Colon (tissue), 2 donors: Measurements from ENCODE around the gene PDZD7.
"Not testable (repeated sequence)": the region's sequence is repeated elsewhere in the genome, so short reads cannot be mapped to it uniquely, and the experiment has no call there.

Experiments
- FAIRE-seq: peaks from 2 replicates; lab custom pipeline; 2012; peaks lifted over from hg19 to GRCh38; lab: Jason Lieb, UNC
- donor health status: control.
- donor health status: control.

PDZD7 gene

DNA sequence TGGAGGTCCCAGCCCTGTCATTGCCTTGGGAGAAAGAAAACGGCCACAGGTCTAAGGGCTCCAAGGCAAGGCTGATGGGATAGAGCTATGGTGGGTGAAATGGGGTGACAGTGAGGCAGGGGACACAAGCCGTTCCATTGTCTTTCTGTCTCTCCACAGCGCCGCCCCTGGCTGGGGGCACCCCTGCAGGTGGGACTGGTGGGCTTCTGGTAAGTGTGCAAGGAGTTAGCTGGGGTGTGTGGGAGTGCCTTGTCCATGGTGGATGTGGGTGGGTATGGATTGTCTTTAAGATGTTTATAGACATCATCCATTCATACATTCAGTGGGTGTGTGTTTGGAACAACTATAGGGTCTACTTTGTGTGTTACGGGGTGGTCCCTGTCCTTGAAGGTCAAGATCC, 7.6 kb upstream of the PDZD7 start:
- no peak for FAIRE-seq

DNA sequence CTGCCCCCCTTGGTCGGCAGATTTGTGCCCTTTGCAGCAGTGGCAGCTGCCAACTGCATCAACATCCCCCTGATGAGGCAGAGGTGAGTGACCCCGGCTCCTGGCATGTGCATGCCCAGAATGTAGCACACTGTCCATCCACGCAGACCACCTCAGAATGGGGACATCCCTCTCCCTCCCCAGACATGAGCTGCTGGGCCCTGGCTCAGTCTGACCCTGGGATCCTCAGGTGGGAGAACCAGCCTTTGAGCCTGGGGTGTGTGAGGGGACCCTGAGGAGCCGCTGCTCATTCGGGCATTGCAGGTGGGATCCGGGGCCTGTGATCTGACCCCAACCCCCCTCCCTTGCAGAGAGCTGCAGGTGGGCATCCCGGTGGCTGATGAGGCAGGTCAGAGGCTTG, 5.8 kb upstream of the PDZD7 start:
- FAIRE-seq, result no peak

DNA sequence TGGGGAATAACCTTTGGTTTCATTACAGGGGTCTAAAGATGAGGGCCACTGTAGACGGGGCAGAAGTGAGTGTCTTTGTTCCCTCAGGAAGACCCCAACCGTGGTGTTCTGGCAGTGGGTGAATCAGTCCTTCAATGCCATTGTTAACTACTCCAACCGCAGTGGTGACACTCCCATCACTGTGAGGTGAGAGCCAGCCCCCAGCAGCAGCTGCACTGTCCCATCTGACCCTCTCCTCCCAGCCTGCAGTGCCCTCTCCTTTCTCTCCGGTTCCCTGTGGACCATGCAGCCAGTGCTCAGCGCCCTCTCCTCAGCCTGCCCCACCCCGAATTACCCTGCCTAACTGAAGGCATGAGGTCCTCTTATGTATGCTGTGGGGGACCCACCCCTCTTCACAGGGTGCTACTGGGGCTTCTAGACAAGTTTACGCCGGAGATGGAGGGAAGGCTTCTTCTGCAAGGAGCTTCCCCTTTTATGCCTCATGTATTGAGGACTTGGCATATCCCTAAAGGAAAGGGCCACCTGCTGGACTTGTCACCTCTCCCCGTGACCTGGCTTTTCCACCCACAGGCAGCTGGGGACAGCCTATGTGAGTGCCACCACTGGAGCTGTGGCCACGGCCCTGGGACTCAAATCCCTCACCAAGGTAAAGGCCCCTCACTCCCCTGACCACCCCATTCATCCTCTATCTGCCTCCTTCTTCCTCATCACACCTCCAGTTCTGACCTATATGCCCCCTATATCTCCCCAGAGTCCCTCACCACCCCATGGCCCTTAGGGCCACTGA, 5.2 kb upstream of the PDZD7 start:
- FAIRE-seq, result no peak

DNA sequence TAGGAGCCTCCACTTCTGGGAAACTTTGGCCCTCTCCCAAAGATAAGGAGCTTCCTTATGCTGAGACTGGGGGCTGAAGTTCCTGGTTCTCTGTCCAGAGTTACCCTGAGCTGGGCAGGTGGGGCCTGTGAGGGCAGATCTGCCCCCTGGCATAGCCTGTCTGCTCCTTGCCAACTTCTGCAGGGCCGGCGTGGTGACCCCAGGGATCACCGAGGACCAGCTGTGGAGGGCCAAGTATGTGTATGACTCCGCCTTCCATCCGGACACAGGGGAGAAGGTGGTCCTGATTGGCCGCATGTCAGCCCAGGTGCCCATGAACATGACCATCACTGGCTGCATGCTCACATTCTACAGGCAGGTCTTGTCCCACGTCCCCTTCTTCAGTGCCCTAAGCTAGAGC, 4.4 kb upstream of the PDZD7 start:
- no peak for FAIRE-seq

DNA sequence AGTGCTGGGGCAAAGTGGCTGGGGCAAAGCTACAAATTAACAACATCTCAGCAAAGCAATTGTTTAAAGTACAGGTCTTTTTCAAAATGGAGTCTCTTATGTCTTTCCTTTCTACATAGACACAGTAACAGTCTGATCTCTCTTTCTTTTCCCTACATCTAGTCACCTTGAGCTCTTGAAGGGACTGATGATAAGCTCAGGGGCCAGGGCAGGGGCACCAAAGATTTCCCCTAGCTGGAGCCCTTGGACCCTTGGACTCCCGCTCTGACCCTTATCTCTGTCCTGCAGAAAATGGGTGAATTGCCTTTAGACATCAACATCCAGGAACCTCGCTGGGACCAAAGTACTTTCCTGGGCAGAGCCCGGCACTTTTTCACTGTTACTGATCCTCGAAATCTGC, 3.5 kb upstream of the PDZD7 start:
- FAIRE-seq, result not testable (repeated sequence)

DNA sequence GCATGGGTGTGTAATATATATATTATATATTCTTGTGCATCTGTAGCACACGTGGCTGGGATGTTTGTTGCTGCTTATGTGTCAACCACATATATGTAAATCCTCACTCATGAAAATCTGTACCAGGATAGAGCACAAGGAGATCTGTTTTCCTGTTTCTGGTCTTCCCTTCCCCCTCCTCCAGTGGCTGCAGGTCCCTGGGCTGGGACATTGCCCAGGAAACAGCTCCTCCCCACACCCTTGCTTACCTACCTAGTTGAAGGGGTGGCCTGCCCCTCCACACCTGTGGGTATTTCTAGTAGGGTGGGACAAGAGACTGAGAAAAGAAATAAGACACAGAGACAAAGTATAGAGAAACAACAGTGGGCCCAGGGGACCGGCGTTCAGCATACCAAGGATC, 2.3 kb upstream of the PDZD7 start:
- FAIRE-seq, result no peak

DNA sequence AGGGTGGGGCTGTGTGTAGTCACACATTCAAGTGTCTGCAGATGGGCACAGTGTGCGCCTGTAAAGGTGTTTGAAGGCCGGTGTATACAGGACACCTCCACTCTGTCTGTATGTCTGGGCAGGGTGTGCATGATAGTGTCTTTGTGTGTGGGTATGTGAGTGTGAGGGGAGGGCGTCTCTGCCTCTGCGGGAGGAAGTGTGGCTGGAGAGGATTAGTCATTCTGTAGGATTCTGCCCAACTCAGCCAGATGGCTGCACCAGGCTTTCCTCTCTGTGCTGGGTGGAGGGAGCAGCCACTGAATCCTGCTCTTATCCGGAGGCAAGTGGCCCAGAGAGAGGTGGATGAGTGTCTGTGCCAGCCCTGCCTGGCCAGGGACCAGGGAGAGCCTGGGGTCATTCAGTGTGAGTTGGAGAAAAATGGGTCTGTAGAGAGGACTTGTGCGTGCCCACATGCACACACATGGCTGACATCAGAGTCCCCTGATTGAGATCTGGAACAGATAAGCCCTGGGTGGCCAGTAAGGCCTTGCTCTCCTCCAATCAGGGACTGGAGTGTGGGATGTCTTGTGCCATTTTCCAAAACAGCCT, 1.8 kb upstream of the PDZD7 start:
- no peak for FAIRE-seq

DNA sequence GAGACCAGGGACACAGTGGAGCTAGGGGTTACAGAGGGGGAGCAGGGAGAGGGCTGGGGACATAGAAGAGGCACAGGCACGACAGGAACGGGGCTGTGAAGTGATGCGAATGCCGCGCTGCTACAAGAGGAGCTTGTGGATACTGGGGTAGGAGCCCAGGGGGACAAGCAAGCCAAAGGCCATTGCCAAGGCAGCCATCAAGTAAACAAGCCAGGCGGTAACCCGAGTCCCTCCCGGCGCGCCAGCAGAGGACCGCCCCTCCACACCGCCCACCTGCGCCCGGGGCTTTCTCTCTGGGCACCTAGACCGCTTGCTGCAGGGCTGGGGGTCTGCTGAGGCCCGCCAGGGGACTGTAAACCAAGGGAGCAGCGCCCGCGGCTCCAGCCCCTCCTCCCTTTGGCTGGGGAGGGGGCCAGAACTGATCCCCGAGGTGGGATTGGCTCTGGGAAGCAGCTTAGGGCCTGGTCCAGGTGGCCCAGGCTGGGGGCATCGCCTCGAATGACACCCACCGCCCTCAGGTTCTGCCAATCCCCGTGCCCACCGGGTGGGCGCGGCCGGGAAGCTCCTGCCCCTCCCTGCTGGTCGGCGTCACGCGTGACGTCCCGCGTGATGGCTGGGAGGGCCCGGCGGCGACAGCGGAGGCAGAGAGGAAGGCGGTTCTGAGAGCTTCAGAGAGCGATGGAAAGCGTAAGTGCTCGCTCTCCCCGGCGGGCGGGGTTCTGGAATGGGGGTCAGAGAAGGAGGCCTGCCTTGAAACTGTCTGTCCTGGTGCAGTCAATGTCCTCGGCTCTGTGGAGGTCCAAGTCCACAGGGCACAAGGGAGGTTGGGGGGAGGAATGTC, 1.1 kb upstream of the PDZD7 start:
- FAIRE-seq, result no peak

DNA sequence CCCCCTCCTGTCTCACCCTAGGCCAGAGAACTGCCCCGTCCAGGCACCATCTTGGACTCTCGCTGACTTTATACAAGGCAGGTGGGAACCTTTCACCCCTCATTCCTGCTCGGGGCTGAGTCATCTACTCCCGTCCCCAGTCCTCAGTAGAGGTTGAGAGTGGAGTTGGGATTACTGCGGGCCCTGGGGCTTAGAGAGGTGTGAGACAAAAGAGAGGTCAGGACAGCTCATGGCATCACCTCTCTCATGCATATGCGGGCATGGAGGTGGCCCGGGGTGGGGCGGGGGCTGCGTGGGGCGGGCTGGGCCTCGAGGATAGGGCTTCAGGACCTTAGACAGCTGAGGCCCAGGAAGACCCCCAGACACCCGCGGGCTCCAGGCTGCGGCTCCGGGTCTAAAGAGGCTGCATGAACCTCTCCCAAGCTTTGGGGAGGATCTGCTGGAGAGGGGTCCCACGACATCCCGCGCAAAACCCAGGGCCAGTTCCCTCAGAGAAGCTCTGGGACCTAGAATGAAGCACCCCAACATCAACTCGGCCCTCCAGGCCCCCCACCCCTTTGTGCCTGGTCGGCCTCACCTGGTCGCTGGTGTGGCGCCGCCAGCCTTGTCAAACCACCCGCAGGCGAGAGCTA, 317 bp downstream of the PDZD7 start:
- FAIRE-seq, result no peak

DNA sequence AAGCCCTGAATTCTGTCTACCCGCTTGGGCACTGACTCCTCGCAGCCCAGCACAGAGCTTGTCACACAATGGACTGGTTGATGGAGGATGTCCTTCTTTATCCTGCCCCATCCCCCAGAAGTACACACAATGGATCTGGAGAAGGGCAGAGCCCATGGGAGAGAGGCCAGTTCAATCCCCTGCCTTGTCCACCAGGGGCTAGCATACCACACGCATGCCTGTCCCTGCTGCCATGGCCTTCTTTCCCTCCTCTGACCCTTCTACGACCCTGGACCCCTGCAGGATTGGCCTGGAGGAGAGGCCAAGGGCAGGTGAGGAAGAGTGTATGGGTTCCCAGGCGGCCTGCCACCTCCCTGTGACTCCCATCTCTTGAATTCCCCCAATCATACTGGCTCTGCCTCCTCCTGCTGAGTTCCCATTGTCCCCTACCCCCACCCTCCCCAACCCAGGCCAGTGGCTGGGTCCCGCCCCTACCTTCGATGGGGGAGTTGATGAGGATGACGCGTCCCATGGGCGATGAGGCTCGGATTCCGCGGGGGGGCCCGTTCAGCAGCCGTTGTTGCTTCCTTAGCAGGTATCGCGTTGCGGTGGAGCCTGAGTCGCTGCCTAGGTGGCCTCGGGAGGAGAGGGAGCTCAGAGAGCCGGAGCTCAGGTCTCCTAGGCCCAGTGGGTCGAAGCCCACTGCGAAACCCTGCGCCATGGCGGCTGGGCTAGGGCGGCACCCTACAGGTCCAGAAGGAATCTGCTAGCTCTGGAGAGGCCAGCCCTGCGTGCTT, 1.2 kb downstream of the PDZD7 start:
- FAIRE-seq, result no peak

DNA sequence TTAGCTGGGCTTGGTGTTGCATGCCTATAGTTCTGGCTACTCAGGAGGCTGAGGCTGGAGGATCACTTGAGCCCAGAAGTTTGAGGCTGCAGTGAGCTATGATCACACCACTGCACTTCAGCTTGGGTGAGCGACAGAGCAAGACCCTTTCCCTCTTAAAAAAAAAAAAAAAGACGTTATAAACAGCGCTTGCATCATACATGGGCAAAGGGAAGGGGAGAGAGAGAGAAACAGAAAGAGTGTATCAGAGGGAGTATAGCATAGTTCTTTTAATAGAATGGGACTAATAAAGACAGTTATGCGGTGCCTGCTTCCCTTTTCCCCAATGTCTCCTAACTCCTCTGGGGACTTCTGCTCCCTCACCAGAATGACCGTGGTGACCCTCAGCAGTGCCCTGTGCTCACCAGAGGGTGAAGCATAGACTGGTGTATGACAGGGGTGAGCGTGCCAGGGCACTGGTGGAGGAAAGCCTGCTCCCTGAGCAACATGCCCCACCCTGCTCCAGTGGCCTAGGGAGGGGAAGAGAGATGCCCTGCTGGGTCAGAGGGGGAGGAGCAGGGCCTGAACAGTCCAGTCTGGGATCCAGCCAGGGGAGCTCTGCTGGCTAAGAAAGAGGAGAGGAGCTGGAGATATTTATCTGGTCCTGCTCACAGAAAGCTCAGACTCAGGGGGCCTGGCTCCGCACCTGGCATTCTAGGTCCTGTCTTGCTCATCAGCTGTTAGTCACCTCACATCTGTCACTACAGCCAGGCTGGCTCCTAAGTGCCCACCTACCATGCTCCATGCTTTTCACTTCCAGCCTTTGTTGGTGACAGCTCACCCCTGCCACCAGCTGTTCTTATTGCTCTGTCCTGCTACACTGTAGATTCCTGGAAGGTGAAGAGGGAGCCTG, 2.2 kb downstream of the PDZD7 start:
- FAIRE-seq, result no peak

DNA sequence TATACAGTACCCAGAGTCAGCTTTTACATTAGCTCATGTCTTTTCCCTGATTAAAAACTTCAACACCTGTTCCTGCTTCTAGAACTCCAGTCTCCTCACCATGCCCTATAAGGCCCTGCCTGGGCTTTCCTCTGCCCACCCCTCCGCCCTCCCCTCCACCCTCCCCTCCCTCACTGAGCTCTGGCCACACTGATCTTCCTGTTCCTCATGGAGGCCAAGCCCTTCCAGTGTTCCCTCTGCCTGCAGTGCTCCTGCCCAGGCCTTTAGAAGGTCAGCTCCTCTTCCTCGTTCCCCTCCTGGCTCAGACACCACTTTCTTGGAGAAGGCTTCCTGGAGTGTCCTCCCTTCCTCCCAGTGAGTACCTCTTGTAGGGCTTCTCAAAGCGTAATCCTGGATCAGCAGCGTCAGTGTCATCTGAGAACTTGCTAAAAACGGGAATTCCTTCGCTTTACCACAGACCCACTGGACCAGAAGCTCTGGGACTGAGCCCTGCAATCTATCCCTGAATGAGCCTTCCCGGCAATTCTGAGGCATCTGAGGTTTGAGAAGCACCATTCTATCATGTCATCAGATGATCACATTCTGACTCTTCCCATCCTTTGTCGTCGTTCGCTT, 3.7 kb downstream of the PDZD7 start:
- no peak for FAIRE-seq

DNA sequence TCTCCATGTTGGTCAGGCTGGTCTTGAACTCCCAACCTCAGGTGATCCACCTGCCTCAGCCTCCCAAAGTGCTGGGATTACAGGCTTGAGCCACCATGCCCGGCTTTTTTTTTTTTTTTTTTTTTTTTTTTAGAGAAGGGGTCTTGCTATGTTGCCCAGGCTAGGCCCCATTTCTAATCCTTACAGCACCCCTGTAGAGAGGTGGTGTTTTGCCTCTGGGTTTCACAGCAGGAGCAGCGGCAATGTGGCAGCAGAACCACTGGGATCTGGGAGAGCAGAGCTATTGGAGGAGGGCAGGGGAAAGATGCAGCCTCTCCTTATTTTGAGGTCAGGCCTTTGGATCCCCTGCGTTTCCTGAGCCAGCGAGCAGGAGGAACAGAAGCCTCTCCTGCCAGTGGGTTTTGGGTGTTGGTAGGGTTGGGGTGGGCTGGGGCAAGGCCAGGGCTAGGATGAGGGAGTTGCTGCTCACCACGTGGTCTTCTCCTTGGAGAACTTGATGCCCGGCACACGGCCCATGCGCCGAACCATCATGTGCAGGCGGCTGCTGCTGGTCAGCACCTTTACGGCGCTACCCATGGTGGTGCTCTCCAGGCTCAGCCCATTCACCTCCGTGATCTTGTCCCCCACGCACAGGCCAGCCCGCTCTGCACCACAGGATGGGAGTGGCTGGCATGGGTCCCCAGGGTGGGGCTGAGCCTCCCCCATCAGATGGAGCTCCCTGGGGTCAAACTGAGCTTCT, 7.8 kb downstream of the PDZD7 start:
- FAIRE-seq, result no peak

DNA sequence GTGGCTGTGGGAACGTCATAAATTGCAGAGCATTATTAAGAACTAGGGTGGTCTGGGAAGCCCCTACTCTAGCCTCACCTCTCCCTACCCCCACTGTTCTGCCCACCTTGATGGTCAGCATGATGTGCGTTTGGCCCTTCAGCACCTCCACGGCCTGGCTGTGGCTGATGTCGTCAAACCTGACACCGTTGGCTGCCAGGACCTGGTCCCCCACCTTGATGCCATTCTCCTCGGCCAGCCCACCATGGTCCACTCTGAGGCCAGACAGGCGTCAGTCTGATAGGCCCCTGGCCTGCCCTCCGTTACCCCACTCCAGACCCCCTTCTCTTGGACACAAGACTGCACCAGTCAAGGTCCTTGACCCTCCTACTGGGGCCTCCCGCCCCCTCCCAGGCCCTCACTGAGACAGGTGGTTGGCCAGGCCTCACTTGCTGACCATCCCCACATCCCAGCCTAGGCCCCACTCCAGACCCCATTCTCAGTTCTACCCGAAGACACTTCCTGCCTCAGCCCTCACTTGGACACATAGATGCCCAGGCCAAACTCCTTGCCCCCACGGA, 9.2 kb downstream of the PDZD7 start:
- FAIRE-seq, result no peak

DNA sequence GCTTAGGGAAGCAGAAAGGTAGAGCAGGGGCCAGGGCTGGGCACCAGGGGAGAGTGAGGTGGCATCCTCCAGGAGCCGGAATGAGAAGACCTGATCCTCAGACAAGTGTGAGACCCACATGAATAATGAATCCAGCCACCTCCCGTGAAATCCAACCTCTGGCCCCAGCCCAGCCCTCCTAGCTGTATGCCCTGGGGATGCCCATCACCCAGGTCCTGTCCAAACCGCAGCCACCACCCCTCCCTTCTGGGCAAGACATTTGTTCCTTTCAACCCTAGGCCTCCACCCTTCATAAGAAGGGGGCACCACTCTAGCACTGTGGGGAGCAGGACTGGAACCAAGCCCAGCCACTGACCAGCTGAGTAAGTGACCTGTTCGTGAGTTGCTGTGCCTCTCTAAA, 9.7 kb downstream of the PDZD7 start:
- no peak for FAIRE-seq

DNA sequence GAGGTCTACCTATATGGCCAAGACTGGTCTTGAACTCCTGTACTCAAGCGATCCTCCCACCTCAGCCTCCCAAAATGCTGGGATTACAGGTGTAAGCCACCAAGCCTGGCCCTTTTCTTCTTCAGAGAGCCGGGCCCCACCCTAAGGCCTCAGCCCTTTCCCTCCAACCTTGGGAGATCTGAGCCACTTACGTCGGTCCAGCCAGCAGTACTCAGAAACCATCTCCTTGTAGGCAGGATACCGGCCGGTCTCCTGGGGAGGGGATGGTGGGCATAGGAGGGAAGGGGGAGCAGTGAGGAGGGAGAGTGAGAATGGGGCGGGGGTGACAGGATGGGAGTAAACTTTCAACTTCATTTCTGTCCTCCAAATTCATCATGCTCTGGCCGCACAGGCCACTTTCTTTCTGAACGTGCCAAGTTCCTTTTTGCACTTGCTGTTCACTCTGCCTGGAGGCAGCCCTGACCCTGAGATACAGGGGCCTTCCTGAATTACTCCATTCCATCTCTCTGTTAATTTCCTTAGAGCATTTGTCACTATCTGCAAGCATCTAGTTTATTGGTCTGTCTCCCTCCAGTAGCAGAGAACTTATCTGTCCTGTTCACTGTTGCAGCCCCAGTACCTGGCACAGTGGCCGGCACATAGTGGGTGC, 10.4 kb downstream of the PDZD7 start:
- no peak for FAIRE-seq

DNA sequence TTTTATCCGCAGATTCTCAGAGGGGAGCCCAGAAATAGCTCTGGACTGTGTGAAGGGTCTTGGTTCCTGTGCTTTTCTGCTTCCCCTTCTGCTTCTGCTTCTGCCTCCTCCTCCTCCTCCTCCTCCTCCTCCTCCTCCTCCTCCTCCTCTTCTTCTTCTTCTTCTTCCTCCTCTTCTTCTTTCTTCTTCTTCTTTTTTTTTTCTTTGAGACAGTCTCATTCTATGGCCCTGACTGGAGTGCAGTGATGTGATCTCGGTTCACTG, 11.6 kb downstream of the PDZD7 start:
- no peak for FAIRE-seq

DNA sequence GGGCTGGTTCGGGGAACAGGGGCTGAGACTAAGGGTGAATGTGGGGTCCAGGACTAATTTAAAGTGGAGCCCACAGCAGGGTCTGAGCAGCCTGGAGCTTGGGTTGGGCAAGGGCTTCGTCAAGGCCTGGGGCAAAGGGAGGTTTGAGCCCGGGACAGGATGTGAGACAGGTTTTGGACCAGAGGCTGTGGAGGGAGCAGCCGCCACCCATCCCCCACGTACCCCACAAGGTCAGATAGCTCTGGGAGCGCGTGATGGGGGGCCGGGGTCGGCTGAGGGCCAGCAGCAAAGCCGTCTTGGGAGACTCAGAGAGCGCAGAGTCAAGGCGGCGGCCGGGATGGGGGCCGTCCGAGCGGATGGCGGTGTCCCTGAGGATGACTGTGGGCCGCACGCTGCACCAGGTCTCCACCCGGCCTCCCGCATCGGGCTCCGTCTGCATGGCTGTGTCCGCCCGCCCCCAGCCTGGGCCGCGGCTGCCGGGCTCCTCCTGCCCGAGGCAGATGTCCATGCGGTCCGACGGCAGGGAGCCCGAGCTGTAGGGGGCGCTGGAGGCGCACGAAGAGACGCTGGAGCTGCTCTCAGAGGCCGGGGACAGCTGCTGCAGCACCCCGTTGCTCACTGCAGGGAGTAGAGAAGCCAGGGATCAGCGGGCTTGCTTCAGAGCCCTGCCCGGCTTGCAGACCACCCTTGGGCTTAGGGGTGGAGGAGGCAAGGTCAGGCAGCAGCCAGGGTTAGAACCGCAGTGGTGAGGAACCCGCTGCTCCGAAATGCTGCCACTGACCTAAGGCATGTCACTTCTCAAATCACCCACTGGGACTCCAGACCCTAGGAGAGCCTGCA, 12.1 kb downstream of the PDZD7 start:
- FAIRE-seq, result no peak
